GM18507 (cell line): ENCODE measurements around the gene LPCAT4.
"Not testable (repeated sequence)": the region's sequence is repeated elsewhere in the genome, so short reads cannot be mapped to it uniquely, and the experiment has no call there.

Experiments
- DNase-seq: peaks from one replicate; pipeline ENCODE4 v3.0.0; 2011; ENCODE audit warnings: low read depth; ENCODE audit not compliant: insufficient read length; ENCODE audit errors: extremely low spot score
- FAIRE-seq: peaks from 2 replicates; lab custom pipeline; 2011; peaks lifted over from hg19 to GRCh38; lab: Jason Lieb, UNC

The LPCAT4 gene

DNA sequence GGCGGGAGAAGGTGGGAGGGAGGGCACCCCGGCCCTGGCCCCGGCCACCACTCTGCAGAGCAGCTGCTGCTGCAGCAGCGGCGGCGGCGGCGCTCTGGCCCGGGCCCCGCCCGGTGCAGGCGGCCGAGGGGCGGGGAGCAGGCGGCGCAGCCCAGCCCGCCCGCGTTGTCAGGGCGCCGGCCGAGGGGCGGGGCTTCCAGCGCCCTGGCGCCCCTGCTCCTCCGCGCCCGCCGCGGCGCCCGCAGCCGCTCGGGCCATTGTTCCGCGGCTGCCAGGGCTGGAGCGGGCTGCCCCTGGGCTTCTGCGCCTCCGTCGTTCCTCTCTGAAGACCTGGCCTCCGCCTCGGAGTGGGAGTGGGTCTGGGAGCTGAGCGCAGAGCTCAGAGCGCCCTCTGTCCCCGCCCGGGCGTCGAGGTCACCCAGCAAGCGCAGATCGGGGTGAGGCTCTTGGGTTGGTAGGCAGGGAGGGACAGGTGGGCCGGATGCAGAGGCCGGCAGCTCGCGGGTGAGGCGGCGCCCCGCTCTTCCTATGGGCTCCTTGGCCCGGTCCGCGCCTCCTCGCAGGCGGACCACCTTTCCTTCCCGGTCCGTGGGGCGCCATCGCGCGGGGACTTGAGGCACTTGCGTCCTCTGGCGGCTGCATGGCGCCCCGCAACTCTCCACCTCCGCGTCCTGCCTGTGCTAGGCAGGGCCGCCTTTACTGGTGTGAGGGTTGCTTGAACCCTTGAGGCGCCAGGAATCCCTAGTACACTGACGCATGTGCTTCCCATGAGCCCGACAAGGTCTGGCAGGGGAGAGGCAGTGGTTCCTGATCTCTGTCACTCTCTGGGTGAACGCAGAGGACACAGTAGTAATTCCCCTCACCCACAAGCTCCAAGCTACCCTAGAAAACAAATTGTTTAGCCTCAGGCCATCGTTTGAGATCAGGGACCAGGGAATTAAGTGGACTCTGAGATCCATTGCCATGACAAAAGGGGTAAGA, at the start of gene LPCAT4:
Gene LPCAT4 (minus strand): TSS at position 96 of the 981 bp plus-strand sequence. CDS start 96 bp downstream, outside the sequence.
- peak; percentile 80 for DNase-seq
- FAIRE-seq, result peak; percentile 62

GRCh38 chr15:34409511-34409910, 42.5 kb upstream of the LPCAT4 start:
- not testable (repeated sequence) for FAIRE-seq

DNA sequence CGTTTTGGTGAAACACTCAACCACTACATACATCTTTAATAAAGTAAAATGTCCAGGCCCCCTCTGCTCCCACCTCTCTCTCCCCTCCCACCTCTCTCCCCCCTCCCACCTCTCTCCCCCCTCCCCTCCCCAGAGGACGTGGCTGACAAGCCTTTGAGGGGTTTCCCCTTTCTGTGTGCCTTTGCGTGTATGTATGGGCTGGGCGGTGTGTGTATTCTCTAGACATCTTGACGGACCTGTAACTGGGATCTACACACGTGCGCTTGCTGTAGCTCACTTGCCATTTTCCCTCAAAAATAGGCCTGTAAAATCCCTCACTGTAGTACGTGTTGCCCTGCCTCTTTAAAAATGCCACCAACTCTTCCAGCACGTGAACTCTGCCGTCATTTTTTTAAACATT, 42.0 kb upstream of the LPCAT4 start:
- DNase-seq, FAIRE-seq: not testable (repeated sequence)

More at GRCh38 chr15:34409511-34409910, 42.5 kb upstream of the LPCAT4 start:
- DNase-seq, result not testable (repeated sequence)

GRCh38 chr15:34403899-34404298, 36.9 kb upstream of the LPCAT4 start:
- peak; percentile 64 for FAIRE-seq
- not testable (repeated sequence) for DNase-seq

DNA sequence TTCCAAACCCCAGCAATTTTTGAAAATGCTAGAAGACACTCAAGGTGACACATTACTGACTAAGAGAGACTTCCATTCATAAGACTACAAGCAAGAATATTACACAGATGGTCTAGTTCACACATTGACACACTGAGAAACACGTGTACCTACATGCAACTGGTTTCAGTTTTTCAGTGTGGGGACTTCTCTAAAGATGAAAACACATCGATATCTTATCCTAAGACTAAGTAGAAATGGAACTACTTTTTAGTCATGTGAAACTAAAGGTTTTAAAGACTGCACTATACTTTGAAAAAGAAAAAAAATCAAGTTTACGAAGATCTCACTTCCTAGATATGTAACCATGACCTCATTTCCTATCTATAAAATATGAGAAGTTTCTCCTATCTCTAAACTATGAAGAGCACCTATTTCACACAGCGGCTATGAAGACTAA, 36.2 kb upstream of the LPCAT4 start:
- peak; percentile 83 for FAIRE-seq
- not testable (repeated sequence) for DNase-seq

DNA sequence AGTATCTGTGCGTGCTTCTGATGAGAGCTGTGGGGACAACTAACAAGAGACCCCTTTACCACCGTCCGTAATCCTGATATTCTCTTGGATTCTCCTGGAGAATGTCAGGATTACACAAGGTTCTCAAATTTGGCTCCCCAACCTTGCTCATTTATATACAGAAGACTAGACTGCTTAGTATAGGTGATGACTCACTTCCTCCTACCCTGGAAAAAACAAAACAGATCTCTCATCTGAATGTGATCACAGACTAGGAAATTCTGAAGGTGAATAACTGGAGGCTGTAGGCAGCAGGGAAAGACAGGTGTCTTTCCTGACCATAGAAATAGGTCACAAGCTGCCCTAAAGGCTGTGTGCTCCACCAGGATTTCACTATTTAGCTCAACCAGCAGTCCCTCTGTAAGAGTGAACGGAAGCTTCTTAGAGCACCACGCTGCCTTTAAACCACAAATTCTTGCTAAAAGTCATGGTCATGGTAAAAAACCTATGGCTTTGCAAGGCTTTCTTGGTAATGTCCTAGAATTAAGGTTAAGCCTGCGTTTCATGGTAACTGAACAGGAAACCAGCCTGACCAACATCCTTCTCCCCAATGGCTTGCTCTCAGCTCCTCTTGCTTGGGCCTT, 30.8 kb upstream of the LPCAT4 start:
- not testable (repeated sequence) for DNase-seq, FAIRE-seq

DNA sequence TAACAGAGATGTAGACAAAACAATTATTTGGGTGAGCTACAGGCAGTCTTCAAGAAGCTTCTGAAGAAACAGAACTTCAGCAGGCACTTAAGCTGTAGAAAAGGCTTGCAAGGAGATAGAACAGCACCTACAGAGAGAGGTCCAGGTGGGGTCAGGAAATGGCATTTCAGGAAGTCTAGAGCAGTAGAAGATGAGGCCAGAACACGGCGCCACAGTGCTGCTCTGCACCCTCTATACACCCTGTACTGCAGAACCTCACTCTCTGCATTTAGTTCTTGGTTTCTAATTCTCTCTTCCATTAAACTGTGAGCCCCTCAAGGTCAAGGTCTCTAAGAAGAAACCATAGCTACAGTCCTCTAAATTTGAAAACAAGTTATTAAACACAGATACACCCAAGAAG, 26.0 kb upstream of the LPCAT4 start:
- DNase-seq, FAIRE-seq: not testable (repeated sequence)

DNA sequence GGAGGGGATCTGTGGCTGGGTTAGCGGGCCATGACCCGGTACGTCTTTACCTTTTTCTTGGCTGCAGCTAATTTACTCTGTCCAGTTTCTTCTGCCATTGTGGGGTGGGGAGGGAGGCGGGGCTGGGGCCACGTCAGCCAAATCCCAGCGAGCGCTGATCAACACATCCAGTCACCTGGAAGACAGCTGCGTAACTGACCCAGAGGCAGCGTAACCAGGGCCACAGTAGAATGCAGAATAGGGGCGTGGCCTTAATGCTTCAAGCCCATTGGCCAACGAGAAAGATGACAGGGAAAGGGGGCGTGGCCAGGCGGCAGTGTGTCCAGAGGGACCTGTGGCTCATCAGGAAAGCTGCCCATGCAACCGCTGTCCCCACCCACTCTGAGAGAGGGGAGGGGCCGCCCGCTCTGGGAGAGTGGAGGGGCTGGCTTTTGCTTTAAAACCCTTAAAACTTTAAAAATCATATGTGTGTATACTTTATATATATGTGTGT, 22.6 kb upstream of the LPCAT4 start:
- not testable (repeated sequence) for DNase-seq, FAIRE-seq

DNA sequence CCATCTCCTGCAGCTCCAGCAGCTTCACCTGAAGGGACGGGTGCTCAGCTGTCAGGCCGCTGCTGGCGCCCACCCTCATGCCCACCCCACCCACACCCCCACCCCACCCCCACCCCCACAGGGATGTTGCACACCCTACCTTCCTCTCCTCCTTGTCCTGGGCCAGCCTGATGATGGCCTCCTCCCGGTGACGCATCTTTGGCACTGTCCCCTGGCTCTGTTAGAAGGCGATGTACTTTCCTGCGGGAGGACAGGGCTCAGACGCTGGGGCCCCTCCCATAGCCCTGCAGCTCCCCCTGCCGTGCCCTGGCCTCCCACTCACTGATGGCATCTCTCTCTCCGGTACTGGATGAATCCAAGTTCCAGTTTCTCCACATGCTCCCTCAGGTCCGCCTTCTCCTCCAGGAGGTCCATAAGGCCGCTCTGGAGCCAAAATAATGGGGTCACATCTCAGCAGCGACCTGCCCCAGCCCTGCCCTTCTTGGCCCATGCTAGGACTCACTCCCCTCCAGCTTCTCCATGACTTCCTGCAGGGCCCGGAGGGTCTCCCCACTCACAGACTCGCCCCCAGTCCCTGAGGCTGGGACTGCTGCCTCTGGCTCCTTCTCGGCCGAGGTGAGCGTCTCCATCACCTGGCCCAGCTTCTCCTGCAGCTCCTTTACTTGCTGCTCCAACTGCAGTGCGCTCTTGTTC, 15.0 kb upstream of the LPCAT4 start:
- not testable (repeated sequence) for DNase-seq, FAIRE-seq

- not testable (repeated sequence) for FAIRE-seq, DNase-seq
Observed at GRCh38 chr15:34380491-34380890, 13.5 kb upstream of the LPCAT4 start.

DNA sequence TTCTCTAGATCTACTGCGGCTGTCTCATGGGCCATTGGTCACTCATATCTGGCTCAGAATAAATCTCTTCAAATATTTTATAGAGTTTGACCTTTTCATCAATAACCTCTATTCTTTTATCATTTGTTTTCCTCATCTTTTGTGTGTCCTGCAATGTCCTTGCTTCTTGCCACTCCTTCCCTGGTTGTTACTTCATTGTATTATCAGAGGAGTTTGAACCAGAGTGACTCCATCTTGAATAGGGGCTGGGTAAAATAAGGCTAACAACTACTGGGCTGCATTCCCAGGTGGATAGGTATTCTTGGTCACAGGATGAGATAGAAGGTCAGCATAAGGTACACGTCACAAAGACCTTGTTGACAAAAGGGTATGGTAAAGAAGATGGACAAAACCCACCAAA, 9.9 kb upstream of the LPCAT4 start:
- DNase-seq, result no peak
- FAIRE-seq, result no peak

GRCh38 chr15:34375541-34375940, 8.5 kb upstream of the LPCAT4 start:
- not testable (repeated sequence) for DNase-seq, FAIRE-seq

- FAIRE-seq, result no peak
- DNase-seq, result no peak
Observed at GRCh38 chr15:34374816-34375215, 7.8 kb upstream of the LPCAT4 start.

GRCh38 chr15:34373951-34374350, 7.0 kb upstream of the LPCAT4 start:
- FAIRE-seq (no peak), DNase-seq (no peak)

DNA sequence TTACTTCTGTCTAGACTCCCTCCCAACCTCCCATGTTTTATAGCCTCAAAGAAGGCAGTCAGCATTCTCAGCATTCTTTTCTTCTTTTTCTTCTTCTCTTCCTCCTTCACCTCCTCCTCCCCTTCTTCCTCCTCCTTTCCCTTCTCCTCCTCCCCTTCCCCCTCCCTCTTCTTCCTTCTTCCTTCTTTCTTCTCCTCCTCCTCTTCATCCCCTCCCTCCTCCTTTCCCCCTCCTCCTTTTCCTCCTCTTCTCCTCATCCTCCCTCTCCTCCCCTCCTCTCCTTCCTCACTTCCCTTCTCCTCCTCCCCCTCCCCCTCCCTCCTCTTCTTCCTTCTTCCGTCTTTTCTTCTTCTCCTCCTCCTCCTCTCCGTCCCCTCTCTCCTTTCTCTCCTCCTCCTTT, 3.6 kb upstream of the LPCAT4 start:
- no peak for FAIRE-seq
- DNase-seq, result no peak

DNA sequence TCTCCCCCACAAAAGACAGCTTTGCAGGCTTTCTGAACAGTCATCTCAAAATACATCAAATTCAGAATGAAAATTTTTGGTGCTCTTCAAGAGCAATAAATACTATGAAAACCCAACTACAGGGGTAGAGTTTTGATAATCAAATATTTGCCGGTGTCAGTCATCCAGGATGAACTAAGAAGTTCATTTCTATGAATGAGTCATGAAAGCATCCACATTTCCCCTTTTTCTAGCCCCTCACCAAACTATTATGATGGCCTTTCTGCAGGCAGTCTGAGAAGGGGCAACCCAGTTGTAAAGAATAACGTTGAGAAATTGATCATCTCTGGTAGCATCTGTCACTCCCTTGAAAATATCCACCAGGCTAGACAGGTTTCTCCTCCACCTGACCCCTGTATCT, 3.1 kb upstream of the LPCAT4 start:
- DNase-seq (no peak), FAIRE-seq (no peak)

DNA sequence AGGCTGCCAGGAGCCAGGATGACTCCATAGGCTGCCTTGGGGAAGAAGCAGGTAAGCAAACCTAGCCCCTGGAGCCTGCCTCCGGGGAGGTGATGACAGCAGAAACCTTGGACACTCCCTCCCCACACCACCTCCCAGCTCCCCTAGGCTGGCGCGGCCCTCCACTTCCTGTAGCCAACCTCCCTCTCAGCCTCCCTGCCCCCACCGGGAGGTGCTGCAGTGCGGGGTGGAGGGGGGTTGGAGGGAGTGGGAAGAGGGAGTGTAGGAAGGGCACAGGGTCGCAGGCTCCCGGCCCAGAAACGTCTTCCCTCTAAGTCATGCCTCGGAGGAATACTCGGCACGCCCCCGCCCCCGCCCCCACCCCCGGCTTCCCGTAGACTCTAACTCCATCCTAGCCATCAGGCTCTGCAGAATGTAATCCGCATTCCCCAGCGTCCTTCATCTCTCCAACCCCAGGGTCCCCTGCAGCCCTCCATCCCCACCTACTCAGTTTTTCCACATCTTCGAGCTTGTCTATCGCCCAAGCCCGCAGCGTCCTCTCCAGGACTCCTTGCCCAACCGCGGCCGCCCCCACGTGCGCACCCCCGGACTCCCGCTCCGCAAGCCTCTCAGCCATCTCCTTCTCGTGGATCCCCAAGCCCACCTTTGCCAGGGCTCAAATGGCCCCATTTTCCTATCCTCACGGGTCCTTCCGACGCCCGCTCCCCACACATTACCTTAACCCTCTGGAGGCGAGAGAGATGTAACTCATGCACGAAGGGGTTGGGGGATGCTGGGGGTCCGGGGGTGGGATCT, 528 bp downstream of the LPCAT4 start:
- FAIRE-seq, result peak; percentile 39

DNA sequence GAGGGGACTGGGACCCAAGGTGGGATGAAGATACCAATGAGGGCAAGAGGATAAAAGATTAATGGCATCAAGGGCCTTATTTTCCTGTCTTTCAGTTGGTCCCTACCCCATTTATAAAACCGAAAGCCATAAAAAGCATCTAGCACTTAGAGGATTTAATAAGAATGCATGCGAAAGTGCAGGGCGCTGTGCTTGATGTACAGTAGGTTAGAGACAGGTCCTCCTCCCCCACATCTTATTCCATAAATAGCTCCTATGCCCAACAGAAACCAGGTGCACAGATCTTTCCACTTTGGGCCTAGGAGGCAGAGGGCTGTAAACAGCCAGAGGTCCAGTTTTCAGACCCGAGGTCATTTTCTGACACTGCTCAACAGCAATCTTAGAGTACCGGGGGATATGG, 1.2 kb downstream of the LPCAT4 start:
- FAIRE-seq (no peak), DNase-seq (no peak)

More for the DNA sequence above, 528 bp downstream of the LPCAT4 start:
- no peak for DNase-seq
